Aorta (tissue), 5 donors: ENCODE results near the gene SLC10A7. TPM values are rescaled to one million over a fixed set of nuclear protein-coding genes. Genes with fewer than 3 reads are reported as not detected.
"Not testable (repeated sequence)": the region's sequence is repeated elsewhere in the genome, so short reads cannot be mapped to it uniquely, and the experiment has no call there.

ENCODE experiments used
- ATAC-seq: fragments of 200-7000 bp; cut with Tn5 transposase; one replicate; pipeline ENCODE4 v1.9.1; 2022; ENCODE audit warnings: moderate library complexity; ENCODE audit not compliant: low FRiP score
- DNase-seq, 2 donors: peaks; one replicate each; pipeline ENCODE4 v3.0.0-alpha.2; 2020
- H3K27ac ChIP-seq, 2 donors: one replicate each; pipeline ENCODE4 v1.5.1; 2013; ENCODE audit warnings: low read length in 2 of 2, mild to moderate bottlenecking in 2 of 2, moderate library complexity in 2 of 2, control low read depth in 1 of 2, inconsistent platforms in 1 of 2, low read depth in 1 of 2
- H3K27me3 ChIP-seq, 2 donors: one replicate each; pipeline ENCODE4 v1.6.1; 2013; ENCODE audit warnings: control low read depth in 1 of 2, low read length in 1 of 2, mild to moderate bottlenecking in 1 of 2, moderate library complexity in 1 of 2; ENCODE audit not compliant: insufficient read depth in 2 of 2, control insufficient read depth in 1 of 2
- H3K36me3 ChIP-seq, 2 donors: one replicate each; pipeline ENCODE4 v1.6.1; 2013; ENCODE audit warnings: control low read depth in 1 of 2, low read length in 1 of 2, mild to moderate bottlenecking in 1 of 2; ENCODE audit not compliant: insufficient read depth in 2 of 2, control insufficient read depth in 1 of 2
- H3K4me1 ChIP-seq, 2 donors: one replicate each; pipeline ENCODE4 v1.6.1; 2013; ENCODE audit warnings: low read length in 2 of 2, control low read depth in 1 of 2, mild to moderate bottlenecking in 1 of 2, moderate library complexity in 1 of 2; ENCODE audit not compliant: insufficient read depth in 2 of 2, control insufficient read depth in 1 of 2
- H3K4me3 ChIP-seq, 2 donors: one replicate each; pipeline ENCODE4 v1.5.1; 2013; ENCODE audit warnings: low read length in 2 of 2, control low read depth in 1 of 2, mild to moderate bottlenecking in 1 of 2
- H3K9me3 ChIP-seq: one replicate; pipeline ENCODE4 v1.6.1; 2013; ENCODE audit warnings: mild to moderate bottlenecking, low read length; ENCODE audit not compliant: control insufficient read depth
- WGBS, 2 donors: extraction: QIAGEN DNeasy Blood & Tissue Kit; methylation state at CpG; one replicate each; pipeline ENCODE4 v1.1.7; 2013; 5-methylcytosine and 5-hydroxymethylcytosine counted together
- intact Hi-C, 2 donors: fragments of 100-400 bp; cut with DNase I; formaldehyde crosslinking; loops; one replicate each; pipeline versions ENCODE4 v1.14.2 to v1.15.0; 2022
- polyA plus RNA-seq, 2 donors: library from polyadenylated mRNA; stranded (reverse); fragments of 200-250 nt; gene quantifications; one replicate each; pipeline ENCODE4 v1.2.3, GENCODE V29; 2013
- total RNA-seq, 2 donors: library from RNA; stranded (reverse); fragmentation: NEBNext Ultra II Directional; extraction: Animal tissue kit (Norgen Biotek cat#: 25700); gene quantifications; one replicate each; pipeline ENCODE4 v1.2.1, GENCODE V29; 2021
- donor health status: healthy with polysubstance abuse.
- donor health status: Bipolar disorder and iron deficiency.
- donor health status: DM: no; HTN: no; CAD: no.
- donor health status: DM: no; HTN: no; CAD: no.
- donor health status: DM: yes; HTN: yes; CAD: no.

SLC10A7 gene
- total and polyA plus RNA-seq, 4 donors = 3.3 to 18.8 (median 10.3) TPM

GRCh38 chr4:146371812-146372211 is 149.9 kb downstream of the SLC10A7 start:
- ATAC-seq (no peak), DNase-seq (no peak)
- no peaks in the 10 kb centered on the region for H3K27me3 ChIP-seq
- H3K4me3 ChIP-seq = no peak overlapping the region
- H3K9me3 ChIP-seq = no peaks in the 10 kb centered on the region
- intact Hi-C loops = no loop called here
- 96 to 97% methylated on average over 1 of the region's 1 CpG for WGBS, 2 donors
- H3K36me3 ChIP-seq = no peaks in the 10 kb centered on the region
- no peak overlapping the region for H3K27ac ChIP-seq
- H3K4me1 ChIP-seq = no peaks in the 10 kb centered on the region

- Histone ChIP-seq H3K27ac (no peak overlapping the region), H3K27me3 (no peaks in the 10 kb centered on the region), H3K4me1 (no peaks in the 10 kb centered on the region), H3K4me3 (no peak overlapping the region), H3K36me3 (no peaks in the 10 kb centered on the region), H3K9me3 (no peaks in the 10 kb centered on the region)
- 85 to 91% methylated on average over 2 of the region's 2 CpGs for WGBS, 2 donors
- intact Hi-C loops = no loop called here
- DNase-seq (no peak), ATAC-seq (no peak)
Measured at GRCh38 chr4:146370841-146371240, 150.9 kb downstream of the SLC10A7 start.

- Histone ChIP-seq H3K27me3 (no peaks in the 10 kb centered on the region), H3K36me3 (no peaks in the 10 kb centered on the region), H3K4me3 (no peak overlapping the region), H3K9me3 (no peaks in the 10 kb centered on the region), H3K27ac (no peak overlapping the region), H3K4me1 (no peaks in the 10 kb centered on the region)
- no peak for DNase-seq
- intact Hi-C loops = no loop called here
- 95 to 96% methylated on average over 3 of the region's 3 CpGs for WGBS, 2 donors
- ATAC-seq = no peak
Measured at GRCh38 chr4:146369446-146369845, 152.3 kb downstream of the SLC10A7 start.

GRCh38 chr4:146368209-146368608 is 153.5 kb downstream of the SLC10A7 start:
- Histone ChIP-seq H3K36me3 (no peaks in the 10 kb centered on the region), H3K27ac (no peak overlapping the region), H3K9me3 (no peaks in the 10 kb centered on the region), H3K4me3 (no peak overlapping the region), H3K27me3 (no peaks in the 10 kb centered on the region), H3K4me1 (no peaks in the 10 kb centered on the region)
- peak; percentile 48 for ATAC-seq
- WGBS, 2 donors = 6 to 8% methylated on average over 2 of the region's 2 CpGs
- intact Hi-C loops = no loop called here
- DNase-seq = no peak

GRCh38 chr4:146367347-146367746 is 154.4 kb downstream of the SLC10A7 start:
- ATAC-seq (no peak), DNase-seq (no peak)
- H3K9me3 ChIP-seq = no peaks in the 10 kb centered on the region
- no peaks in the 10 kb centered on the region for H3K36me3 ChIP-seq
- H3K27me3 ChIP-seq = no peaks in the 10 kb centered on the region
- H3K4me1 ChIP-seq = no peaks in the 10 kb centered on the region
- 57 to 69% methylated on average over 1 of the region's 1 CpG for WGBS, 2 donors
- intact Hi-C loops = no loop called here
- H3K4me3 ChIP-seq = no peak overlapping the region
- no peak overlapping the region for H3K27ac ChIP-seq

- no peaks in the 10 kb centered on the region for H3K4me1 ChIP-seq
- no peaks in the 10 kb centered on the region for H3K36me3 ChIP-seq
- H3K9me3 ChIP-seq = no peaks in the 10 kb centered on the region
- no peak overlapping the region for H3K4me3 ChIP-seq
- intact Hi-C loops = no loop called here
- no peaks in the 10 kb centered on the region for H3K27me3 ChIP-seq
- H3K27ac ChIP-seq = no peak overlapping the region
- no peak for DNase-seq
- ATAC-seq = no peak
Measured at GRCh38 chr4:146359771-146360170, 162.0 kb downstream of the SLC10A7 start.

- ATAC-seq, intact Hi-C loops, H3K27ac ChIP-seq, DNase-seq, H3K36me3 ChIP-seq, H3K4me3 ChIP-seq, H3K4me1 ChIP-seq, H3K27me3 ChIP-seq, H3K9me3 ChIP-seq: not testable (repeated sequence)
- WGBS, 2 donors = 68 to 76% methylated on average over 5 to 11 of the region's 26 CpGs
Measured at GRCh38 chr4:146350114-146350513, 171.6 kb downstream of the SLC10A7 start.

- intact Hi-C loops = loop anchor here in 1 of 2 donors (10.0 kb wide), 1 partner anchor 285 kb away; the partner anchor contains the start of gene POU4F2
- DNase-seq = no peak
Measured at GRCh38 chr4:146349306-146349705, 172.4 kb downstream of the SLC10A7 start.

GRCh38 chr4:146347822-146348221 is 173.9 kb downstream of the SLC10A7 start:
- H3K27ac ChIP-seq = no peak overlapping the region
- H3K9me3 ChIP-seq = no peaks in the 10 kb centered on the region
- no peak for DNase-seq
- ATAC-seq = no peak
- no peaks in the 10 kb centered on the region for H3K27me3 ChIP-seq
- no peaks in the 10 kb centered on the region for H3K4me1 ChIP-seq
- H3K4me3 ChIP-seq = no peak overlapping the region
- intact Hi-C loops = loop anchor here in 1 of 2 donors (10.0 kb wide), 1 partner anchor 287 kb away; the partner anchor contains the start of gene POU4F2
- H3K36me3 ChIP-seq = no peaks in the 10 kb centered on the region
- 87 to 95% methylated on average over 2 of the region's 2 CpGs for WGBS, 2 donors

More at GRCh38 chr4:146349306-146349705, 172.4 kb downstream of the SLC10A7 start:
- Histone ChIP-seq H3K36me3 (no peaks in the 10 kb centered on the region), H3K27ac (no peak overlapping the region), H3K27me3 (no peaks in the 10 kb centered on the region), H3K9me3 (no peaks in the 10 kb centered on the region), H3K4me3 (no peak overlapping the region), H3K4me1 (no peaks in the 10 kb centered on the region)
- ATAC-seq = no peak
